CD14-positive monocyte (primary cell): ENCODE measurements around the gene ANTXR2. TPM values are rescaled to one million over a fixed set of nuclear protein-coding genes. Genes with fewer than 3 reads are reported as not detected.

Source experiments
- DNase-seq, 3 donors: peaks; one replicate each; pipeline ENCODE4 v3.0.0-alpha.2; 2011 to 2022
- H2AFZ ChIP-seq: 2 replicates; pipeline ENCODE4 v1.6.0; 2012; ENCODE audit warnings: mild to moderate bottlenecking, low read depth, low read length, inconsistent platforms; ENCODE audit not compliant: insufficient read depth, poor library complexity, severe bottlenecking
- H3K27ac ChIP-seq, 2 donors: 1 replicate in 1 of 2; 2 replicates in 1 of 2; pipeline ENCODE4 v1.5.1; 2012 to 2013; ENCODE audit warnings: low read length in 2 of 2, control low read depth in 1 of 2, inconsistent platforms in 1 of 2, low read depth in 1 of 2, mild to moderate bottlenecking in 1 of 2
- H3K27me3 ChIP-seq, 2 donors: one replicate each; pipeline versions ENCODE4 v1.6.0 to v1.6.1; 2011 to 2013; ENCODE audit warnings: low read length in 2 of 2; ENCODE audit not compliant: control insufficient read depth in 2 of 2, insufficient read depth in 2 of 2
- H3K36me3 ChIP-seq, 2 donors: replicated peaks in 1 of 2; 1 replicate in 1 of 2; 2 replicates in 1 of 2; pipeline versions ENCODE4 v1.5.1 to v1.6.1; 2012 to 2013; ENCODE audit warnings: low read length in 2 of 2, control low read depth in 1 of 2, inconsistent platforms in 1 of 2, mild to moderate bottlenecking in 1 of 2; ENCODE audit not compliant: insufficient read depth in 2 of 2, control insufficient read depth in 1 of 2
- H3K4me1 ChIP-seq, 2 donors: 1 replicate in 1 of 2; 2 replicates in 1 of 2; pipeline versions ENCODE4 v1.5.1 to v1.6.1; 2012 to 2013; ENCODE audit warnings: low read length in 2 of 2, control low read depth in 1 of 2, inconsistent platforms in 1 of 2, mild to moderate bottlenecking in 1 of 2, moderate library complexity in 1 of 2; ENCODE audit not compliant: insufficient read depth in 2 of 2, control insufficient read depth in 1 of 2
- H3K4me2 ChIP-seq: replicated peaks from 2 replicates; pipeline ENCODE3; 2012; ENCODE audit warnings: low read length, moderate library complexity, mild to moderate bottlenecking; ENCODE audit not compliant: poor library complexity, severe bottlenecking; ENCODE audit errors: extremely low read depth
- H3K4me3 ChIP-seq, 3 experiments: fragments of 200-600 bp in 1 of 3; sonication (generic) in 1 of 3; replicated peaks in 1 of 3; 1 replicate in 2 of 3; 2 replicates in 1 of 3; pipeline ENCODE4 v1.5.1; 2011 to 2013; ENCODE audit warnings: low read length in 3 of 3, mild to moderate bottlenecking in 3 of 3, control low read depth in 2 of 3, low read depth in 2 of 3, inconsistent platforms in 1 of 3, moderate library complexity in 1 of 3
- H3K79me2 ChIP-seq: 2 replicates; pipeline ENCODE4 v1.6.0; 2012; ENCODE audit warnings: mild to moderate bottlenecking, control low read depth, inconsistent platforms, low read length, moderate library complexity; ENCODE audit not compliant: insufficient read depth
- H3K9ac ChIP-seq: 2 replicates; pipeline ENCODE4 v1.6.0; 2017; ENCODE audit warnings: low read length, mild to moderate bottlenecking; ENCODE audit not compliant: insufficient read depth, poor library complexity, severe bottlenecking
- H3K9me3 ChIP-seq, 2 donors: replicated peaks in 1 of 2; 1 replicate in 1 of 2; 2 replicates in 1 of 2; pipeline versions ENCODE4 v1.5.1 to v1.6.1; 2012 to 2013; ENCODE audit warnings: low read length in 2 of 2, control low read depth in 1 of 2; ENCODE audit not compliant: control insufficient read depth in 1 of 2, insufficient read depth in 1 of 2
- H4K20me1 ChIP-seq: 2 replicates; pipeline ENCODE4 v1.6.0; 2012; ENCODE audit warnings: mild to moderate bottlenecking, low read length, control low read depth, moderate library complexity; ENCODE audit not compliant: insufficient read depth
- H3K27ac Mint-ChIP-seq, 7 donors: one replicate each; pipeline ENCODE4 v1.8.0; 2020; ENCODE audit warnings: mild to moderate bottlenecking in 7 of 7, mixed read lengths in 7 of 7, moderate library complexity in 6 of 7, inconsistent platforms in 2 of 7
- H3K27me3 Mint-ChIP-seq, 3 donors: one replicate each; pipeline ENCODE4 v1.8.0; 2021 to 2022; ENCODE audit warnings: low read depth in 3 of 3, mild to moderate bottlenecking in 3 of 3, mixed read lengths in 3 of 3, moderate library complexity in 3 of 3, inconsistent platforms in 1 of 3
- H3K36me3 Mint-ChIP-seq, 2 donors: one replicate each; pipeline ENCODE4 v1.8.0; 2020; ENCODE audit warnings: mixed read lengths in 2 of 2, inconsistent platforms in 1 of 2, mild to moderate bottlenecking in 1 of 2
- H3K4me1 Mint-ChIP-seq: one replicate; pipeline ENCODE4 v1.8.0; 2020; ENCODE audit warnings: mild to moderate bottlenecking, mixed read lengths
- H3K4me3 Mint-ChIP-seq, 2 donors: one replicate each; pipeline ENCODE4 v1.8.0; 2020; ENCODE audit warnings: mild to moderate bottlenecking in 2 of 2, mixed read lengths in 2 of 2, moderate library complexity in 1 of 2
- H3K9me3 Mint-ChIP-seq, 7 donors: one replicate each; pipeline ENCODE4 v1.8.0; 2020 to 2022; ENCODE audit warnings: mixed read lengths in 7 of 7, mild to moderate bottlenecking in 6 of 7, moderate library complexity in 6 of 7, inconsistent platforms in 2 of 7
- WGBS: methylation state at CpG from one replicate; pipeline ENCODE4 v1.1.5; 2013; ENCODE audit warnings: missing lambda C conversion rate; ENCODE audit not compliant: insufficient coverage; 5-methylcytosine and 5-hydroxymethylcytosine counted together
- intact Hi-C, 2 donors: fragments of 100-400 bp; cut with micrococcal nuclease; formaldehyde crosslinking; loops; one replicate each; pipeline versions ENCODE4 v1.15.0 to v1.15.1; 2023
- polyA plus RNA-seq, 3 donors: library from polyadenylated mRNA; depleted of rRNA in 1 of 3; unstranded in 2 of 3; stranded (reverse) in 1 of 3; fragments of 300-500 nt in 2 of 3; fragments of >200 nt in 1 of 3; fragmentation: Illumina TruSeq in 2 of 3; gene quantifications; 1 replicate in 2 of 3; 2 replicates in 1 of 3; pipeline ENCODE4 v1.2.3, GENCODE V29; 2012 to 2021
- TF ChIP-seq, protein P1 (sequence below): fragments of 200-600 bp; IDR thresholded peaks from one replicate; pipeline ENCODE4 v1.8.0; 2022; ENCODE audit warnings: antibody characterized with exemption, mild to moderate bottlenecking

Gene ANTXR2
- polyA plus RNA-seq, 3 donors: 15.4 to 69.6 (median 59.2) TPM

DNA sequence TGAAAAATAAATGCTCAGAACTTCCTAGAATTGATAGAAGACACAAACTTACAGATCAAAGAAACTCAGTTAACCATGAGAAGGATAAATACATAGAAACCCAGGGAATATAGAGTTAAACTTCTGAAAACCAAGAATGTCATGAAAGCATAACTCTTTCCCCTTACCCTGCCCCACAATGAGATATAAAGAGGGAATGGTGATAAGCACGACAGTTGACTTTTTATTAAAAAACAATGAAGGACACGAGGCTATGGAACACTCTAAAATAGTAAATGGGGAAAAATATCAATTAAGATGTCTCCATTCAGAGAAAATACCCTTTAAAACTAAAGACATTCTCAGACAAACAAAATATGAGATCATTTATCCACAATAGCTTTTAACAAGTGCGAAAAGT is 154.7 kb downstream of the ANTXR2 start:
- no CpG with 5 or more reads among the region's 3 CpGs for WGBS
- H4K20me1 ChIP-seq: peaks cover 13% of the 10 kb centered on the region

DNA sequence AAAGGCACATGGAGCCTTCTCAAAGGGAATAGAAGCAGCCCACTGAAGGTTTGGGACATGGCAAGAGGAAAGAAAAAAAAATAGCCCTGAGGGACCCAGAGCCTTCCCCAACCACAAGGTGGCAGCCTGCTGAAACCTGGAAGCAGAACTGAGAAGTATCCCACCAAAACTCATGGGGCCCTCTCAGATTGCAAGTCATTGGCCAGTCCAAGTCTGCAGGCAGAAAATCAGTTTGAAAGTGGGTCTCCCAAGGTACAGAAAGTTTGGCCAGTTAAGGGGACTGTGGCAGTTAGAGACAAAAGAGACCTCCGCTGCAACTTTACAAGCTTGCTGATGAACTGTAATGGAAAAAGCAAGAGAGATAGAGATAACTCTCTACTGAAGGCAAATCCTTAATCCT is 155.8 kb downstream of the ANTXR2 start:
- no peaks in the 10 kb centered on the region for H3K27me3 ChIP-seq
- WGBS: no CpG with 5 or more reads among the region's 1 CpG
- intact Hi-C loops: no loop called here
- H3K4me3 Mint-ChIP-seq: no peak overlapping the region
- H3K9ac ChIP-seq: no peak overlapping the region
- H3K27ac ChIP-seq: no peak overlapping the region
- H3K9me3 ChIP-seq: no peaks in the 10 kb centered on the region
- DNase-seq: peak; percentile 2 to 27 (median 12)
- peak overlapping the region in 1 of 7 donors; percentile 55 for H3K27ac Mint-ChIP-seq
- no peaks in the 10 kb centered on the region for H3K4me1 ChIP-seq
- H3K27me3 Mint-ChIP-seq: no peaks in the 10 kb centered on the region
- H3K4me3 ChIP-seq: no peak overlapping the region
- no peaks in the 10 kb centered on the region for H3K9me3 Mint-ChIP-seq
- H3K4me2 ChIP-seq: no peak overlapping the region
- no peaks in the 10 kb centered on the region for H3K79me2 ChIP-seq
- H4K20me1 ChIP-seq: peaks cover 18% of the 10 kb centered on the region
- no peaks in the 10 kb centered on the region for H3K4me1 Mint-ChIP-seq
- peaks cover 0 to 6% of the 10 kb centered on the region in 2 donors for H3K36me3 ChIP-seq
- TF ChIP-seq, protein P1, sequence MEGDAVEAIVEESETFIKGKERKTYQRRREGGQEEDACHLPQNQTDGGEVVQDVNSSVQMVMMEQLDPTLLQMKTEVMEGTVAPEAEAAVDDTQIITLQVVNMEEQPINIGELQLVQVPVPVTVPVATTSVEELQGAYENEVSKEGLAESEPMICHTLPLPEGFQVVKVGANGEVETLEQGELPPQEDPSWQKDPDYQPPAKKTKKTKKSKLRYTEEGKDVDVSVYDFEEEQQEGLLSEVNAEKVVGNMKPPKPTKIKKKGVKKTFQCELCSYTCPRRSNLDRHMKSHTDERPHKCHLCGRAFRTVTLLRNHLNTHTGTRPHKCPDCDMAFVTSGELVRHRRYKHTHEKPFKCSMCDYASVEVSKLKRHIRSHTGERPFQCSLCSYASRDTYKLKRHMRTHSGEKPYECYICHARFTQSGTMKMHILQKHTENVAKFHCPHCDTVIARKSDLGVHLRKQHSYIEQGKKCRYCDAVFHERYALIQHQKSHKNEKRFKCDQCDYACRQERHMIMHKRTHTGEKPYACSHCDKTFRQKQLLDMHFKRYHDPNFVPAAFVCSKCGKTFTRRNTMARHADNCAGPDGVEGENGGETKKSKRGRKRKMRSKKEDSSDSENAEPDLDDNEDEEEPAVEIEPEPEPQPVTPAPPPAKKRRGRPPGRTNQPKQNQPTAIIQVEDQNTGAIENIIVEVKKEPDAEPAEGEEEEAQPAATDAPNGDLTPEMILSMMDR: peak; percentile 80
- no peak overlapping the region for H2AFZ ChIP-seq
- peaks cover 16 to 28% of the 10 kb centered on the region in 2 donors for H3K36me3 Mint-ChIP-seq

More for the DNA sequence above, 154.7 kb downstream of the ANTXR2 start:
- TF ChIP-seq, protein P1: no peak
- Mint-ChIP-seq H3K36me3 (peaks cover 18 to 28% of the 10 kb centered on the region in 2 donors), H3K27ac (peak overlapping the region in 1 of 7 donors; percentile 21), H3K27me3 (no peaks in the 10 kb centered on the region), H3K4me1 (peaks cover 3% of the 10 kb centered on the region), H3K9me3 (no peaks in the 10 kb centered on the region), H3K4me3 (no peak overlapping the region)
- no peaks in the 10 kb centered on the region for H3K27me3 ChIP-seq
- intact Hi-C loops: no loop called here
- DNase-seq: no peak
- H3K36me3 ChIP-seq: peaks cover 0 to 6% of the 10 kb centered on the region in 2 donors
- H3K4me2 ChIP-seq: no peak overlapping the region
- H2AFZ ChIP-seq: no peak overlapping the region
- H3K4me1 ChIP-seq: peaks cover 0 to 4% of the 10 kb centered on the region in 2 donors
- no peaks in the 10 kb centered on the region for H3K79me2 ChIP-seq
- H3K9ac ChIP-seq: no peak overlapping the region
- no peaks in the 10 kb centered on the region for H3K9me3 ChIP-seq
- no peak overlapping the region for H3K4me3 ChIP-seq
- H3K27ac ChIP-seq: no peak overlapping the region
